ENCODE measurements around the gene TRPV2.

DNA sequence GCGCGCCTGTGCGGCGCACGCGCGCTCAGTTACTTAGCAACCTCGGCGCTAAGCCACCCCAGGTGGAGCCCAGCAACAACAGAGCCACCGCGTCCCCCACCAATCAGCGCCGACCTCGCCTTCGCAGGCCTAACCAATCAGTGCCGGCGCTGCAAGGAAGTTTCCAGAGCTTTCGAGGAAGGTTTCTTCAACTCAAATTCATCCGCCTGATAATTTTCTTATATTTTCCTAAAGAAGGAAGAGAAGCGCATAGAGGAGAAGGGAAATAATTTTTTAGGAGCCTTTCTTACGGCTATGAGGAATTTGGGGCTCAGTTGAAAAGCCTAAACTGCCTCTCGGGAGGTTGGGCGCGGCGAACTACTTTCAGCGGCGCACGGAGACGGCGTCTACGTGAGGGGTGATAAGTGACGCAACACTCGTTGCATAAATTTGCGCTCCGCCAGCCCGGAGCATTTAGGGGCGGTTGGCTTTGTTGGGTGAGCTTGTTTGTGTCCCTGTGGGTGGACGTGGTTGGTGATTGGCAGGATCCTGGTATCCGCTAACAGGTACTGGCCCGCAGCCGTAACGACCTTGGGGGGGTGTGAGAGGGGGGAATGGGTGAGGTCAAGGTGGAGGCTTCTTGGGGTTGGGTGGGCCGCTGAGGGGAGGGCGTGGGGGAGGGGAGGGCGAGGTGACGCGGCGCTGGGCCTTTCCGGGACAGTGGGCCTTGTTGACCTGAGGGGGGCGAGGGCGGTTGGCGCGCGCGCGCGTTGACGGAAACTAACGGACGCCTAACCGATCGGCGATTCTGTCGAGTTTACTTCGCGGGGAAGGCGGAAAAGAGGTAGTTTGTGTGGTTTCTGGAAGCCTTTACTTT is 34.5 kb upstream of the TRPV2 start, which contains the start of gene UBB:
- TF ChIP-seq SUZ12 (IDR thresholded peaks at IDR 0.05; ENCODE audit: extremely low read depth, insufficient read depth, insufficient read length) (no peak), YY1 (IDR thresholded peaks at IDR 0.05; ENCODE audit: insufficient read depth, insufficient read length) (no peak), ZNF274 (IDR thresholded peaks at IDR 0.05; ENCODE audit: low read depth, low read length) (no peak)

Data from NT2/D1 (cell line).